ENCODE data around the gene PDCD11.

GRCh38 chr10:103447187-103447586 lies 50.8 kb downstream of the PDCD11 start:
- TF ChIP-seq CTCF (IDR thresholded peaks at IDR 0.05): no peak
- TF ChIP-seq POLR2AphosphoS5 (IDR thresholded peaks at IDR 0.05): no peak

Measured in stomach (tissue), 4 donors.